Upper lobe of left lung (tissue), 6 donors: ENCODE results near the gene KCNG4. TPM values are rescaled to one million over a fixed set of nuclear protein-coding genes. Genes with fewer than 3 reads are reported as not detected.

Experiments
- ATAC-seq, 2 donors: fragments of 200-7000 bp; cut with Tn5 transposase; one replicate each; pipeline ENCODE4 v1.9.1; 2022; ENCODE audit warnings: mild to moderate bottlenecking in 2 of 2, moderate library complexity in 2 of 2; ENCODE audit not compliant: low FRiP score in 2 of 2
- DNase-seq, 2 donors: peaks; one replicate each; pipeline ENCODE4 v3.0.0-alpha.2; 2019 to 2020
- H3K27ac ChIP-seq, 4 donors: fragments of 200-600 bp; sonication (generic); one replicate each; pipeline ENCODE4 v1.5.1; 2016 to 2019
- H3K27me3 ChIP-seq, 4 donors: fragments of 200-600 bp; sonication (generic); one replicate each; pipeline ENCODE4 v1.5.1; 2017 to 2019
- H3K36me3 ChIP-seq, 4 donors: fragments of 200-600 bp; sonication (generic); one replicate each; pipeline ENCODE4 v1.5.1; 2016 to 2019
- H3K4me1 ChIP-seq, 4 donors: fragments of 200-600 bp; sonication (generic); one replicate each; pipeline ENCODE4 v1.5.1; 2018 to 2019
- H3K4me3 ChIP-seq, 4 donors: fragments of 200-600 bp; sonication (generic); one replicate each; pipeline ENCODE4 v1.5.1; 2017 to 2019; ENCODE audit warnings: mild to moderate bottlenecking in 2 of 4, moderate library complexity in 1 of 4
- H3K9me3 ChIP-seq, 4 donors: fragments of 200-600 bp; sonication (generic); one replicate each; pipeline ENCODE4 v1.5.1; 2018 to 2019
- CTCF ChIP-seq, 6 experiments: fragments of 450-650 bp in 4 of 6; fragments of 200-600 bp in 2 of 6; sonication (generic) in 2 of 6; IDR thresholded peaks; one replicate each; pipeline ENCODE4 v1.5.1; 2016 to 2019; ENCODE audit warnings: antibody characterized with exemption in 6 of 6
- EP300 ChIP-seq, 4 donors: sonication (generic); formaldehyde crosslinking; IDR thresholded peaks; one replicate each; pipeline ENCODE4 v1.5.1; 2017; ENCODE audit warnings: antibody characterized with exemption in 4 of 4, control low read depth in 2 of 4
- POLR2A ChIP-seq, 4 donors: fragments of 450-650 bp; IDR thresholded peaks; one replicate each; pipeline ENCODE4 v1.5.1; 2016 to 2017; ENCODE audit warnings: antibody characterized with exemption in 4 of 4, mild to moderate bottlenecking in 2 of 4
- POLR2AphosphoS5 ChIP-seq, 2 donors: sonication (generic); formaldehyde crosslinking; IDR thresholded peaks; one replicate each; pipeline ENCODE4 v1.5.1; 2017; ENCODE audit warnings: antibody characterized with exemption in 2 of 2
- WGBS, 2 donors: methylation state at CpG; one replicate each; pipeline ENCODE4 v1.1.5; 2017 to 2018; 5-methylcytosine and 5-hydroxymethylcytosine counted together
- small RNA-seq, 4 donors: library from RNA; depleted of rRNA; stranded (forward); fragments of <200 nt; gene quantifications; one replicate each; pipeline ENCODE3, GENCODE V24; 2016
- total RNA-seq, 6 donors: library from RNA; depleted of rRNA in 4 of 6; stranded (reverse); fragments of >200 nt in 4 of 6; gene quantifications; one replicate each; pipeline versions ENCODE4 v1.1.0 to v1.2.1, GENCODE V29; 2016 to 2021
- donor health status: DM: no; HTN: no; CAD: no; lungs with moderate emphysema.
- donor health status: DM: no; HTN: yes; CAD: no; lungs with severe emphysema.

KCNG4 gene
- total RNA-seq, 6 donors from 2014 or later = not detected

- TF ChIP-seq POLR2A (IDR thresholded peaks at IDR 0.05) (no peak), POLR2AphosphoS5 (IDR thresholded peaks at IDR 0.05) (no peak)
- WGBS, 2 donors = 62% methylated on average over 8 to 18 of the region's 18 CpGs
- ATAC-seq = peak; percentile 1 to 22
These were observed 63.4 kb downstream of the KCNG4 start for GRCh38 chr16:84176192-84177053.

GRCh38 chr16:84175350-84176081 is 64.3 kb downstream of the KCNG4 start:
- 30 to 35% methylated on average over 8 to 10 of the region's 10 CpGs for WGBS, 2 donors

More at GRCh38 chr16:84176192-84177053, 63.4 kb downstream of the KCNG4 start:
- Histone ChIP-seq H3K27ac (peak overlapping the region; percentile 76 to 89 (median 88)), H3K4me3 (no peak overlapping the region), H3K36me3 (peaks cover 17 to 37% (median 33%) of the 10 kb centered on the region in 4 donors), H3K27me3 (no peaks in the 10 kb centered on the region), H3K9me3 (no peaks in the 10 kb centered on the region), H3K4me1 (peaks cover 29 to 56% (median 33%) of the 10 kb centered on the region in 4 donors)
- no peak for DNase-seq

GRCh38 chr16:84174396-84174795 is 65.4 kb downstream of the KCNG4 start:
- 76 to 85% methylated on average over 11 of the region's 11 CpGs for WGBS, 2 donors
- TF ChIP-seq POLR2A (IDR thresholded peaks at IDR 0.05) (no peak), CTCF (IDR thresholded peaks at IDR 0.05) (no peak), EP300 (IDR thresholded peaks at IDR 0.05) (no peak), POLR2AphosphoS5 (IDR thresholded peaks at IDR 0.05) (no peak)

More at GRCh38 chr16:84175350-84176081, 64.3 kb downstream of the KCNG4 start:
- Histone ChIP-seq H3K27me3 (no peaks in the 10 kb centered on the region), H3K4me1 (peaks cover 29 to 56% (median 33%) of the 10 kb centered on the region in 4 donors), H3K27ac (peak overlapping the region; percentile 76 to 89 (median 88)), H3K4me3 (no peak overlapping the region), H3K36me3 (peaks cover 12 to 28% (median 24%) of the 10 kb centered on the region in 4 donors), H3K9me3 (no peaks in the 10 kb centered on the region)
- ATAC-seq (peak; percentile 64 to 80), DNase-seq (peak in 1 of 2 donors; percentile 68)
- TF ChIP-seq EP300 (IDR thresholded peaks at IDR 0.05) = no peak
- peak; percentile 58 to 92 (median 86) for TF ChIP-seq CTCF (IDR thresholded peaks at IDR 0.05)

GRCh38 chr16:84169765-84170310 is 70.0 kb downstream of the KCNG4 start:
- no peaks in the 10 kb centered on the region for H3K27me3 ChIP-seq
- peaks cover 0 to 1% (median under 1%) of the 10 kb centered on the region in 4 donors for H3K4me1 ChIP-seq
- 68 to 82% methylated on average over 11 of the region's 11 CpGs for WGBS, 2 donors
- no peaks in the 10 kb centered on the region for H3K9me3 ChIP-seq
- H3K27ac ChIP-seq = no peak overlapping the region
- no peaks in the 10 kb centered on the region for H3K36me3 ChIP-seq
- ATAC-seq (no peak), DNase-seq (no peak)
- TF ChIP-seq POLR2AphosphoS5 (IDR thresholded peaks at IDR 0.05) (no peak), EP300 (IDR thresholded peaks at IDR 0.05) (no peak)
- no peak overlapping the region for H3K4me3 ChIP-seq

More at GRCh38 chr16:84174396-84174795, 65.4 kb downstream of the KCNG4 start:
- Histone ChIP-seq H3K36me3 (peaks cover 6 to 16% (median 13%) of the 10 kb centered on the region in 4 donors), H3K4me3 (no peak overlapping the region), H3K27ac (no peak overlapping the region), H3K9me3 (no peaks in the 10 kb centered on the region), H3K4me1 (peaks cover 29 to 45% (median 33%) of the 10 kb centered on the region in 4 donors), H3K27me3 (no peaks in the 10 kb centered on the region)
- DNase-seq (no peak), ATAC-seq (no peak)

Small RNA genes within 50 kb of the gene (small RNA-seq; reads per million reads assigned to genes)
- 0 reads per million in 4 donors for gene RNA5SP433

Other genes with a start within 250 kb of the KCNG4 start
- not detected for gene SLC38A8, start 197.2 kb downstream of the KCNG4 start, total RNA-seq
- gene MBTPS1, start 123.1 kb downstream of the KCNG4 start, total RNA-seq = 100 to 1,000 TPM in 4 of 6 donors, 10 to 100 TPM in 2; 83.6 to 156 (median 105) TPM
- 10 to 100 TPM in 5 of 6 donors, 1 to 10 TPM in 1; 7.2 to 25.7 (median 19.0) TPM for gene HSDL1, start 94.8 kb downstream of the KCNG4 start, total RNA-seq
- gene DNAAF1, start 94.7 kb downstream of the KCNG4 start, total RNA-seq = 10 to 100 TPM in 5 of 6 donors, under 1 TPM in 1; 0.97 to 58.7 (median 28.5) TPM
- gene TAF1C, start 53.0 kb downstream of the KCNG4 start, total RNA-seq = 100 to 1,000 TPM in 2 of 6 donors, 10 to 100 TPM in 4; 23.2 to 227 (median 65.0) TPM
- 1 to 10 TPM in 1 of 6 donors, not detected in 5; 1.1 TPM for gene ADAD2, start 48.9 kb downstream of the KCNG4 start, total RNA-seq
- 10 to 100 TPM in 3 of 6 donors, 1 to 10 TPM in 3; 3.5 to 63.0 (median 10.2) TPM for gene WFDC1, start 54.9 kb upstream of the KCNG4 start, total RNA-seq
- 100 to 1,000 TPM in 2 of 6 donors, 10 to 100 TPM in 4; 36.6 to 153 (median 61.5) TPM for gene ATP2C2, start 128.5 kb upstream of the KCNG4 start, total RNA-seq